ENCODE data around the gene RSPRY1.

DNA sequence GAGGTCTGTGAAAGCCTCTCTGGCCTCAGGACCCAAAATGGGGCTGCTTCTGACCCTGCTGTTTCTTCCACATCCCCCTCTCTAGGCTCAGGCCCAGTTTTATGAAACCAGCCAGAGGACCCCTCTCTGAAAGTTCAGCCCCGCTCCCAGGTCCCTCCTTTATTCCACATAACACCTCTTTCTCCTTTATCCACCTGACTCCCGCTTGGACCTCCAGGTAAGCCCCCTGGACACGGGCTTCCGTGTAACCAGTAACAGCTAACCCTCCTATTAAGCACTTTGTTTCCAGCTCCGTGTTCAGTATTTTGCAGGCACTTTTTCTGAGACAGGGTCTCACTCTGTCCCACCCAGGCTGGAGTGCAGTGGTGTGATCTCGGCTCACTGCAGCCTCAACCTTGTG lies 37.6 kb upstream of the RSPRY1 start:
- TF ChIP-seq EZH2phosphoT487 (IDR thresholded peaks at IDR 0.05; ENCODE audit: insufficient read depth, low read depth): no peak
- no peak for TF ChIP-seq EZH2 (IDR thresholded peaks at IDR 0.05; ENCODE audit: insufficient read depth, poor library complexity, severe bottlenecking)

Measured in GM23248 (cell line).